Mammary epithelial cell (primary cell): ENCODE data around the gene TAF15.

Experiments used
- EZH2 ChIP-seq: IDR thresholded peaks from 2 replicates; pipeline ENCODE4 v1.6.1; 2012; ENCODE audit warnings: low read length, inconsistent platforms, borderline replicate concordance
- TF ChIP-seq, protein P1 (sequence below), 2 donors: IDR thresholded peaks in 1 of 2; conservative IDR thresholded peaks in 1 of 2; 2 replicates each; pipeline ENCODE4 v1.5.1; 2011 to 2012; ENCODE audit warnings: inconsistent platforms in 2 of 2, low read length in 2 of 2, mild to moderate bottlenecking in 2 of 2, control low read depth in 1 of 2, low read depth in 1 of 2; ENCODE audit not compliant: insufficient read depth in 1 of 2; ENCODE audit errors: extremely low read depth in 1 of 2

GRCh38 chr17:35847006-35847405 is 37.7 kb downstream of the TAF15 start:
- TF ChIP-seq, protein P1, sequence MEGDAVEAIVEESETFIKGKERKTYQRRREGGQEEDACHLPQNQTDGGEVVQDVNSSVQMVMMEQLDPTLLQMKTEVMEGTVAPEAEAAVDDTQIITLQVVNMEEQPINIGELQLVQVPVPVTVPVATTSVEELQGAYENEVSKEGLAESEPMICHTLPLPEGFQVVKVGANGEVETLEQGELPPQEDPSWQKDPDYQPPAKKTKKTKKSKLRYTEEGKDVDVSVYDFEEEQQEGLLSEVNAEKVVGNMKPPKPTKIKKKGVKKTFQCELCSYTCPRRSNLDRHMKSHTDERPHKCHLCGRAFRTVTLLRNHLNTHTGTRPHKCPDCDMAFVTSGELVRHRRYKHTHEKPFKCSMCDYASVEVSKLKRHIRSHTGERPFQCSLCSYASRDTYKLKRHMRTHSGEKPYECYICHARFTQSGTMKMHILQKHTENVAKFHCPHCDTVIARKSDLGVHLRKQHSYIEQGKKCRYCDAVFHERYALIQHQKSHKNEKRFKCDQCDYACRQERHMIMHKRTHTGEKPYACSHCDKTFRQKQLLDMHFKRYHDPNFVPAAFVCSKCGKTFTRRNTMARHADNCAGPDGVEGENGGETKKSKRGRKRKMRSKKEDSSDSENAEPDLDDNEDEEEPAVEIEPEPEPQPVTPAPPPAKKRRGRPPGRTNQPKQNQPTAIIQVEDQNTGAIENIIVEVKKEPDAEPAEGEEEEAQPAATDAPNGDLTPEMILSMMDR (conservative IDR thresholded peaks at IDR 0.05 in 1 of 2, IDR thresholded peaks at IDR 0.05 in 1 of 2; ENCODE audit: extremely low read depth in 1 of 2, insufficient read depth in 1 of 2, low read depth in 1 of 2, low read length in 2 of 2), result no peak
- no peak for TF ChIP-seq EZH2
